SK-MEL-5 (cell line): ENCODE data around the gene RIMBP2. TPM values are rescaled to one million over a fixed set of nuclear protein-coding genes. Genes with fewer than 3 reads are reported as not detected.

Source experiments
- DNase-seq: peaks from one replicate; pipeline ENCODE4 v3.0.0-alpha.2; 2016; ENCODE audit warnings: low read depth, low spot score
- in situ Hi-C: cut with HindIII; loops from 2 replicates; pipeline ENCODE4 v1.10.0; 2016; ENCODE audit warnings: low sequenced_read_pairs, high pct_unique_total_duplicates, low pct_unique_long_range_greater_than_20kb
- total RNA-seq: library from RNA; depleted of rRNA; stranded (reverse); fragments of >200 nt; shearing (Covaris generic); gene quantifications from 2 replicates; pipeline ENCODE4 v1.2.3, GENCODE V29; 2014

RIMBP2 gene
- total RNA-seq, 1 experiment from 2014 or later = not detected

DNA sequence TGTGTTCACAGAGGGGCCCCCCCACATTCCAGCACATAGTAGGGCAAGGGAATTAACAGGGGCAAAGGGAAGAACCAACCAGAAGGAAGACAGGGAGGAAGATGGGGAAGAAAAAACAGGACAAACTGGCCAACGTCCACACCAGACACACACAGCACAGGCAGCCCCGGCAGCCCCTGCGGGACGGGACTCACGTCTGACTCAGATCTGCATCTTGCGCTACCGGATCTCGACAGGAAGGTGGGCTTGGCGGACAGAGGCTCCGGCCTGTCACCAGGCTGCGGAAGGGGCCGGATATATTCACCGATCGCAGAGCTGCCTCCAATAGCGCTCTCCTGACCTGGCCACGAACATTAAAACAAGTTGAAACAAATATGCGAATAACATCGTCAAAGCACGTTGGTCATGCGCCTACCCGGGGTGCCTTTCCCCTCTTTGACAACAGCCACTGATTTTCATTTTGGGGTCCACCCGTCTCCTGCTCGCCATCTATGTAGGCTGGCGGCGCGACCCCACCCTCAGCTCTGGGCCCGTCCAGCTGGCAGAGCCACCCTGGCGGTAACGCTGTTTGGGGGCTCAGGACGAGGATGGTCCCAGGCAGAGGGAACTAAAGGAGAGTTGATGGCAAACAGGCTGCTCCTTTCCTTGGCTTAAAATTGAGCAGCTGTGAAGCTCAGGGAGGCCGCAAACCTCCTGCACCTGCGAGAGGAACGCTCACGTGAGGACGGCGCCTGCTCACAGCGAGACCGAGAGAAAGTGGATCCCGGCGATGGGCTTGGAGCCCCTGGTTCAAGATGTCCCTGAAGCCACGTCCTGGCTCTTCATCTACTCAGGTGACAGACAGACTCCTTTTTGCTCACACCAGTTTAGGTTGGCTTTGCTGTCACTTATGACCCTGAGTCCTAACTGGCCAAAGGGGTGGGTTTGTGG, 264.8 kb downstream of the RIMBP2 start:
- DNase-seq = no peak
- in situ Hi-C loops = no loop called here

DNA sequence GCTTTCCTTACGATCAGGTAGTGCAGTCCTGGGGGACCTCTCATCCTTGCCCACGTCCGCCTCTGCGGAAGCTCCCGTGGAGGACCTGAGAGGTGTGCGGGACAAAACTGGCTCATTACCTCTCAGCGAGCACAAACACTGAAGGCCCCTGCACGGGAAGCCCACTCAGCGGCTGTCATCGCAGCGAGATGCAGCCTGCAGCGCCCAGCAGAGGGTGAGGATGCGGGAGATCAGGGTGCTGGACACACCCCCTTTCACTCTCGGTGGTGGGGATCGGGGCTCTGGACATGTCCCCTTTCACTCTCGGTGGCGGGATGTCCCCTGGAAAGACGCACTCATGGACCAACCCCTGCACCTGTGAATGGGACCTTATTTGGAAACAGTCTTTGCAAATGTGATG, 266.8 kb downstream of the RIMBP2 start:
- no peak for DNase-seq
- in situ Hi-C loops = no loop called here

DNA sequence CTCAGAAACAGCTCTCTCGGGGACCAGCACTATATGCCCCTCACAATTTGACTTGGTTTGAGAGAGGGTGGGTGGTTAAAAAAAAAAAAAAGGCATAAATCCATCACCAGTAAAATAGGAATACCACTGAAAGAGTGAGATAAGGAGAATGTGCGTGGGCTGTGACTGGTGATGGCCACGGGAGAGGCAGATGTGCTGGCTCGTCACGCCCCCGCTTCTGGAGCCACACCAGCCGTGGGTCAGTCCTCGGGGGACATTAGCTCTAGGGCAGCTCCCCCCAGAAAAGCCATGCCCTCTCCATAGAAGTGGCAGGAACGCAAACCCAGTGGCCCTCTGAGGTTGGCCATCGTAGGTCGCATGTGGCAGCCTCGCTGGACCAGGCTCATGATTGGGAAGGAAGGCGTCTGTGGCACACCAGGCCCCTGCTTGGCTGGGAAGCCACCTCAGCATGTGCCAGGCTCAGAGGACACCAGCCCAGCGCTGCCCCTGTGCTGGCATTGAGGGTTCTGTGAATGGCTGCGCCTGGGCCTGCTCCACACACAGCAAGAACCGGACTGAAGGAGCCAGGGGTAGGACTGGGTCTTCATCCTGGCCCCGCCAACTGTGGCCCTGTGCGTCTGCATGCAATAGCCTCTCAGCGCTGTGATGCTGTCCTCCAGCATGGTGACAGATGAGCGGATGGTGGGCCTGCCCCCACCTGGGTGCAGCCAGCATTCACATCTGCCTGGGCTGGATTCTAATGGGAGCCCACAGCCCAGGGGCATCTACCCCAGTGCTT, 267.9 kb downstream of the RIMBP2 start:
- DNase-seq = no peak
- in situ Hi-C loops = no loop called here

DNA sequence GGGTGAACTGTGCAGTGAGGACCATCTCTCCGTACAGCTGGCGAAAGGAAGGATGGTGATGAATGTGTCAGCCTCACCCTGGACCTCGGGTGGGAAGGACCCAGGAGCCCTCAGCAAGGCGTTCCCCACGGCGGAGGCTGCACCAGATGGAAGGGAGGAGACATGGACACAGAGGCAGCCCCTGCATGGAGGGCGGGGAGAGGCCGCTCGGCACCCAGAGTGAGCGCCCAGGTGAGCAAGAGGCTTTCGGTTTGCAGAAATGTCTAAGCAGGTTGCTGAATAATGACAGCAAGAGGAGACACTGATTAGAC, 268.5 kb downstream of the RIMBP2 start:
- no peak for DNase-seq

DNA sequence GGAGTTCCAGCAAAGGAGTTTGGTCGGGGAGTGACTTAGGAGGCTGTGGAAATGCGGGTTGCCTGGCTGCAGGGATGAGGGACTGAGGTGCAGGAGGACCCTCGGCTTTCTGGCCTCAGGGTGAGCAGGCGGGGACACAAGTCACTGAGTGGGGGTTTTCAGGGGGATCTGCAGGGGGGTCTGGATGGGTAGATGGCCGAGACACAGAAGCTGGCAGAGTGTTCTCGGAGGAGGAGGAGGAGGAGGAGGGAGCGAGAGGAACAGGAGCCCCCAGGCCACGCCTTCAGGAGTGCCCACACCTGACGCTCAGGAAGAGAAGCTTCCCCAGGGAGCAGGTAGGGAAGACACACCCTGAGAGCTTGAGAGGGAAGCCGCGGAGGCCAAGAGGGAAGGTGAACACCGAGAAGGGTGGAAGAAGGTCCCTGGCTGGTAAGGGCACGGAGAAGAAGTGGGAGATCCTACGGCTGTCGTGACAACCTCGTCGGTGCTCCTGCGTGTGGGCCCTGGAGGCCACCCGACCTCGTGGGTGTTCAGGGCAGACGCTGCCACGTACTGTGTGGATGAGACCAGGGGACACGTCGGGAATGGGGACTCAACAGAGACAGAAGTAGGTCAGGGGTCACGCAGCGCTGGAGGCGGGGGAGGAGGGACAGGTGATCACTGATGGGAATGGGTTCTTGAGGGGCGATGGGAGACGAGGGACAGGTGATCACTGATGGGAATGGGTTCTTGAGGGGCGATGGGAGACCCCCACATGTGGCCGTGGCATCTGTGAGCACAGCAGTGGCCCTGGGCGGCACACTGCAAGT, 269.0 kb downstream of the RIMBP2 start:
- no peak for DNase-seq
- in situ Hi-C loops = no loop called here

More for the DNA sequence above, 268.5 kb downstream of the RIMBP2 start:
- in situ Hi-C loops = no loop called here

DNA sequence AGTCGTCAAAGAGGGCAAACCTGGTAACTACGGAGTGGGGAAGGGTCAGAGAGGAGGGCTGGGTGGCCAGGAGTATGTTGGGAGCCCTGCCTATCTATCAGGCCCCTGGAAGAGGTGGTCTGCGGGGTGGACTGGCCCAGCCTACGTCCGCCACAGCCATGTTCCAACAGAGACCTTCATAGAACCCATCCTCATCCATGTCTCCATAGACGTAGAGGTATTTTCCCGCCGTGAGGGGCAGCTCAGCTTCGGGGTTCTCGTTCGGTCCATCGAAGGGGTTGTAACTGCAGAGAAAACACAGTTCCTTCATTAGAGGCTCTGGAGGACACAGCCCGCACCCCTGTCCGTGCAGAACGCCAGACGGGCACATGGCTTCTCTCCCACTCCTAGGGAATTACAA, 271.1 kb downstream of the RIMBP2 start:
- DNase-seq = no peak
- in situ Hi-C loops = no loop called here

DNA sequence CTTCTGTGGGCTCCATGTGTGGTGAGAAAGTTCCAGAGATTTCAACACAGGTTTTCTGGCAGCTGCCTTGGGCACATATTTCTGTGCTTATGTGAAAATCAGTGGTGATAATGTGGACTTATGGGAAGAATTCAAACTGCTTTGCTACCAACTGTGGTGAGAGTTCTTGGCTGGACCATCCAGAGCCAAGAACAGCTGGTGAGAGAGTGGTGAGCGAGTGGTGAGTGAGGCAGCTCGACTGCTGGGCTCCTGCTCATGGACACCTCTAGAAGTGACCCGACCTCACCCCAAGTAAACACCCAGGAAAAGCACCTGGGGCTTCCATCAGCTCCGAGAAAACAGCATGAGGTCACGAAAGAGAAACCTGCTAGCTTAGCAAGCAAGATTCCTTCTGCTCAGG, 272.0 kb downstream of the RIMBP2 start:
- in situ Hi-C loops = no loop called here

DNA sequence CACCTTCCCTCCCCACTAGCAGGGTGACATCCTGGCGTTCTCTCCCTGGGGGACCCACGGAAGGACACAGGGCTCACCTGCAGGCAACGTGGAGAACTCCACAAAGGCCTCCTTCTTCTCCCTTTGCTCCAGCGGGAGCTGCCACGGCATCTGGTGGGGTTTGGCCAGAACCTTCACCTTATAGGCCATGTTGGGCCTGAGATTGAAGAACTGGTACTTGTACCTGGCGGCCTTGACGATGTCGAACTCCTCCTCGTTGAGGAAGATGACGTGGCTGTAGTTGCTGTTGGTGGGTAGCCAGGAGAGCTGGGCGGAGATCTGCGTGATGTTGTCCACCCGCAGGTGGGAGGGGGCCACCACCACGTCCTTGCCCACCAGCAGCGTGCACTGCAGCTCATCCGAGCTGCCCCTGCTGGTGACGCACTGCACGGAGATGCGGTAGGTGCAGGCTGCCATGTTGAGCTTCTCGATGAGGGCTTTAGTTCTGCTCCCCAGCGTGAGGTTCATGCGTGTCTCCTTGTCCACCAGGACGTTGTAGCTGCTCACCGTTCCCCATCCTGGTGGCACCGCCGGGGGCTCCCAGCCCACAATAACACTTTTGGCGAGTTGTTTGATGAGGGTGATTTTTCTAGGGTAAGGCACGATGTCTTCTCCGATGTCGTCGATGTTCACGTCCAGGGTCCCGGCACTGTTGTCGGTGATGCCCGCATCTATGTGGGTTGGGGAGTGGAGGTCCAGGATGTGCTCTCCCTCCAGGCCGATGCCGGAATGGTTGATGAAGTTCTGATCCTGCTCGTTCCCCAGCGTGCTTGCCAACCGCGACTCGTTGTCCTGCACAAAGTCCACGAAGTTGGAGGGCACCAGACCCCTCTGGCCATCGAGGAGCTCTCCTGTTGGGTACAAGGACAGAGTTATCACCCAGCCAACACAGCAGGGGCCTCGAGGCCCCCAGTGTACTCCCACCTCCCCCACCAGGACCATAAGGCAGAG, 274.0 kb downstream of the RIMBP2 start:
- no peak for DNase-seq
- in situ Hi-C loops = no loop called here

More for the DNA sequence above, 272.0 kb downstream of the RIMBP2 start:
- DNase-seq = no peak

DNA sequence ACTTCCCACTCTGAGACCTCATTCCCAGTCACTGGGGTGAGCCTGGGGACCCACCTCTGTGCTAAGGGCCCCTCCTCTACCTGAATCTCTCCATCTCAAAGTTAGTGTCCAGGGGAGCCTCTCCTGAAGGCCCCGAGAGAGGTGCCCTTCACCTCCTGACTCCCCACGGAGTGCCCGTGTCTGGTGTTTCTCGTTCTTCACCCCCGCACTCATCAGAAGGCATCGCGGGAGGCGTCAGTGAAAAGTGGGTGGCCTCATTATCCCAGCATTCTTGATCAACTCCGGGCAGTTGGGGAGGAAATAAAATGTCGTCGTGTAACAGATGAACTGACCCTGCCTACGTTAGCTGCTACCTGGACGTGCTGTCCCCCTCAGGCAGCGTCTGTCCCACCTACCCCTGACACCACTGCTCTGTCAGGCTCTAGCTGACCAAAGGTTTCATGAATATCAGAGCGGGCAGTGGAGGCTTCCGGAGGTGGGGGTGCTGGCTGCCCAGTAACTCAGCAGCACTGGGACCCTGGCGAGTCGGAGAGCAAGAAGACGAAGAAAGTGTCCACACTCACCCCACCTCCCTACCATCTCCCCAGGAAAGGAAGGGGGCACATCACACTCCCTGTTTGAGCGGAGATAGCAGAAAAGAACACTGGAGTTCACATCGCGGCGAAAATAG, 275.6 kb downstream of the RIMBP2 start:
- no peak for DNase-seq
- in situ Hi-C loops = no loop called here

DNA sequence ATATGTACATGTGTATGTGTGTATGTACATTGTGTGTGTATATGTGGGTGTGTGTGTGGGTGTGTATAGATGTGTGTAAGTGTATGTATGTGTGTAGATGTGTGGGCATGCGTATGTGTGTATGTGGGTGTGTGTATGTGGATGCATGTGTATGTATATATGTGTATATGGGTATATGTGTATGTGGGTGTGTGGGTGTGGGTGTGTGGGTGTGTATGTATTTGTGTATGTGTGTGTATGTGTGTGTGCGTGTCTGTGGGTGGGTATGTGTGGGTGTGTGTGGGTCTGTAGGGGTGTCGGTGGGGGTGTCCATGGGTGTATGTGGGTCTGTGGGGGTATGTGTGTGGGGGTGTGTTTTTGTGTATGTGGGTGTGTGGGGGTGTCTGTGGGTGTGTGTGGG, 276.8 kb downstream of the RIMBP2 start:
- in situ Hi-C loops = no loop called here
- DNase-seq = no peak

DNA sequence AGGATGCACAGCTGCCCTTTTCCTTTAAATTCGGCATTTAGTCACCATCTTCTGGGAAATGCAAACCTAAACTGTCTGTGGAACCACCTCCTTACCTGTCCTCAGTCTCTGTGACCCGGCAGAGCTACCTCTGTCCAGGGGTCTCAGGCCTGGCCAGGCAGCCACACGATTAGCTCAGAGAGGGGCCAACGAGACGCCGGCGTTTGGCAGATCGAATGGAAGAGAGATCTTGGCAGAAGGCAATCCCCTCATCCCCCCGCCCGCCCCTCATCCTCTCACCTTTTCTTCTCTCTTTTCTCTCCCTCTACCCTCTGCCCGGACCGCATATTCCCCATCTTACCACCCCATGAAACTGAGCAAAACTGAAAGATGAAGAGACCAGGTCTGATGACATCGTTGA, 277.4 kb downstream of the RIMBP2 start:
- in situ Hi-C loops = no loop called here

DNA sequence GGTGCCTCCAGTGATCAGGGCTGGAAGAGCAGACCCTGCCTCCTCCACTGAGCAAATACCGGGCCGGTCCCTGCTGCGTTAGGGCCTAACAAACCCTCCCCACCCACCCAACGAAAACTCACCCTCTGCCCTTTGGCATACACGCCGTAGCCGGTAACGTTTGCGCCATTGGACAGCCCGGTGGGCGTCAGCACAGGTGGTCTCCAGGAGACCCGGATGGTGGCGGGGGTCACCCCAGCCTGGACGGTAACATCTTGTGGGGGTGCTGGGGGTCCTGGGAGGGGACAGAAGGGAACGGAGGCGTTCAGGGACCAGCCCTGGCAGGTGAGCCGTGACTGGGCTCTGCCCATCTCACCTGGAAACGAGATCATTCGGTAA, 277.9 kb downstream of the RIMBP2 start:
- in situ Hi-C loops = no loop called here
- no peak for DNase-seq

More for the DNA sequence above, 277.4 kb downstream of the RIMBP2 start:
- DNase-seq = no peak

DNA sequence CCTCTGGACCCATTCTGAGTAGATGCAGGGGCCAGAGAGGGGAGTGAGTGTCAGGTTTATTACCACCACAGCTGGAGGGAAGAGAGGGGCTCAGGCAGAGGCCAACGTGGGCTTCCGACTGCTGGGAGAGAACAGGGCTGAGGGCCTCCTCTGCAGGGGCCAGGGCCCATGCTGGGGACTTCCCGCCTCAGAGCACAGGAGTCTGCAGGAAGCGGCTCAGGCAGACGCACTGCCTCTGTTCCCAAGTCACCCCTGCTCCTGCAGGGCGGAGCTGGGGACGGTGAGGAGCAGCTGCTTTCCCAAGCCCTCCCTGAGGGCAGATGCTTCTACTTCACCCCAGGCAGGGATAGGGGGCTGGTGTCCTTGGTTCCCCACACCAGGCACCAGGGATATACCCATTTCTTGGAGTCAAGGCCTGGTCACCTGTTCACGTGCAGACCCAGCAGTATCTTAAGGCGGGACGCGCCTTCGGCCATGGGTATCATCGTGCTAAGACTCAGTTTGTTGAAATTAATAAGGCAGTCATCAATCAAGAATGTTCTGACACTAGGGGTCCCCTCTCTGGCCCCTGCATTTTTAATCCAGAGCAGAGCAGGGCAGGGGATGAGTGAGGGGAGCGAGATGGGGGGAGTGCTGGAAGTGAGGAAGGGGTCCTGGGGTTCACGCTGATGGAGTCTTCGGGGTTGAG, 278.4 kb downstream of the RIMBP2 start:
- no peak for DNase-seq
- in situ Hi-C loops = no loop called here

DNA sequence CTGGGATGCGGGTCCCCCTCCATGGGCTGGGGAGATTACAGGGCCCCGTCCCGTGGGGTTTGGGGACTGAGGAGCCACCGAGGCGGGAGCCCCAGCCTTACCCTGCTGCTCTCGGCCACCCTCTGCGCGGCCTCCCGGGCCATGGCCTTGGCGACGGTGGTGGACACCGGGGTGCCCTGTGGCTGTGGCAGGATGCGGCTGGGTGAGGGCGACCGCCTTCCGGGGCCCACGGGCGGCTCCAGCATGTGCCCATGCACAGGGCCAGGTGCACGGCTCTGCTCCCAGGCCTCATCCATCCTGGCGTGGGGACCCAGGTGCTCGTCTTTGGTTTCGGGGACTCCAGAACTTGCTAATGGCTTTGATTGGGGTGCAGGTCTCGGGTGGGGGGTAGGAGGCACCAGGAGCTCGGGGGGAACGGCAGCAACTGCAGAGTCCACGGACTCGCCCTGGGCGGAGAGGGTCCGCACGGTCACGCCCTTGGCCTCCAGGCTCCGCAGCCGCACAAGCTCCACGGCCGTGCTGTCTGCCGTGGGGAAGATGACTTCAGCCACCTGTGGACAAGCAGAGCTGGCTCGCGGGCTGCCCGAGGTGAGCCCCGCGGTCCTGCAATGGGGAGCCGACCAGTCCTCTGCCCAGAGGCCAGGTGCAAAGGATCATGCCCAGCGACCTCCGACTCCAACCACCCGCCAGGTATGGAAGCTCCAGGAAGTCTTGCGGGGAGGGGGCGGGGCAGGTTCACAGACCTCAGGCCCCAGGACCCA, 279.2 kb downstream of the RIMBP2 start:
- no peak for DNase-seq
- in situ Hi-C loops = no loop called here

DNA sequence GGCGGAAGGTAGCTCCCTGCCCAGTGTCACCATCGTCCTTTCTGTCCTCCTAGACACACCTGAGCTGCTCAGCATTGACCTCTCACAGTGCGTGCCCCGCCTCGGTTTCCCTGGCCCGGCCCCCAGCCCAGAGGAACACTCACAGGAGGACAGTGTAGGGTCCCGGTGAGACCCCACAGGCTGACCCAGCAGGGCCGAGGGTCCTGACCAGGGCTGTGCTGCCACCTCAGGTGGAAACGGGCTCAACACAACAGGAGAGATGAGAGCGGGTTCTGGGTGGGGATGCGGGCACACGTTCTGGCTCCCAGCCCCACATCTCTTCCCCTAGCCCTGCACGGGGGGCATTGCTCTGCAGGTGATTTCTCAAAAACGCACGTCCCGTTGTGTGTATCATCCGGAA, 280.3 kb downstream of the RIMBP2 start:
- in situ Hi-C loops = no loop called here
- DNase-seq = no peak
